Activated T-cell treated with anti-CD3 and anti-CD28 coated beads, Interleukin-2, amount 50 U/mL, for 48 hours (primary cell): ENCODE results near the gene HOXB5.

Experiments
- DNase-seq, 2 experiments: peaks; one replicate each; pipeline ENCODE4 v3.0.0-alpha.2; 2020

The HOXB5 gene

DNA sequence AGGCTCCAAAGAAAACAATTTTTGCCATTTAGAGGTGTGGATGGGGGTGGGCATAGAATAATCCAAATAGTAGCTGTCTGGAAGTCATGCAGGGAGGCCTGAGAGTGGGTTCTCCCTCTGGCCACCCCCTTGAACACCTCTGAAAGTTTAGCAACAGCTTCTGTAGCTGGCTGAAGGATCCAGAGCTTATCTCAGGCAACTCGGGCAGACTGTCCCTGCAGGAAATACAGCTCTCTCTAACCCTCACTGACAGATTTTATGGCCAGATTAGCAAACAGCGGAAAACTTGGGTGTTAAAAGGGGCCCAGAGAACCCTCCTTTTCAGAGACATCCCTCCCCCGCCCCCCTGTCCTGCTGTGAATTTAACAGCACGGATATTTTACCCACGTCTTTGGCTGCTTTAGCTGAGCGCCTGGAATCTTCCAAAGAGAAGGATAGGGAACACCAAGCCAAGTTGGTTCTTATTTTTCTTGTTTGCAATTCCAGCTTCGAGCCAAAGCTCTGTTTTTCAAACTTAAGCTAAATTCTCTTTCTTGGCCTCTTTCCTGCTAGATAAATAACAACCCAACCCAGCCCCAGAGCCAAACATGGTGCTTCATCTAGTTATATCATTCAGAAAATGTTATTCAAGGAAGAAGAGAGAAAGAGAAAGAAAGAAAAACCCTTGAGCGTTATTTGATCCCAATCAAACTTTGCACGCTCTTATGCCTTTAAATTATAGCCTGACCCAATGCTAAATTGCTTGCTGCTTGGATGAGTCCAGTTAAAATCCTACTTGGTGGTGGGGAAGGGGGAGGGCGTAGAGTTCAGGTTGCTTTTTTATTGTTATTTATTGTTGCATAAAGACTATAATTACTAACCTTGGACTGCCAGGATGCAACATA lies 46.4 kb downstream of the HOXB5 start:
- no peak for DNase-seq

DNA sequence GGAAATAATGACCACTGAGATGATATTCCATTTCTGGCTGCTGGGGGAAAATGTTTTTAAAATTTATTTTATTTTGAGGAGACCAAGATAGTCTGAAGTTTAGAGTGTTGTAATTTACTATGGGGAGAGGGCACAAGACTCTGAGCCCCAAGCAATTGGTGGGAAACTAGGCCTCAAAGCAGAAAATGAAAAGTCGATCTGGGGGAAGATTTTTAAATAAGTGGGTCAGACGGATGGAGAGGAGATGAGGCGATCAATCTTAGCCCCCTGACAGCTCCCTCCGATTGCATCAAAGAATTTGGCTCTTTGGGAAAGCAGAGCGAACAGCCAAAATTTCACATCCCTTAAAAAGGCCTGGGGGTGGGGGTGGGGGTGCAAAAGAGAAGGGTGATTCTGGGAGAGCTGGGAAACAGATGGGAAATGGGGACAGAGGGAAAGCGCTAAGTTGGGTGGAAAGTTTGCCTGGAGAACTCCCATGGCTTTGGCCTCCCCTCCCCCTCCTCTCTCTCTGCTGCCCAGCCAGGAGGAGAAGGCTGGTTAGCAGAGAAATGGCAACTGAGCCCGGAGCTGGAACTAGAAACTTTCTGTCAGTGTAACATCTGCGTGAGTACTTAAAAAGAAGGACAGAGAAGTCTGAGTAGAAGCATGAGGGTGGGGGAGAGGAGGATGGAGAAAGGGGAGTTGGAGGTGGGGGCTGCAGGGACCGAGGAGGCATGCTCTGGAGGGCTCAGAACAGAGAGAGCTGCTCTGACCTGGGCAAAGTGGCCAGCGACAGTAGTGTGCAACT lies 47.2 kb downstream of the HOXB5 start:
- no peak for DNase-seq

DNA sequence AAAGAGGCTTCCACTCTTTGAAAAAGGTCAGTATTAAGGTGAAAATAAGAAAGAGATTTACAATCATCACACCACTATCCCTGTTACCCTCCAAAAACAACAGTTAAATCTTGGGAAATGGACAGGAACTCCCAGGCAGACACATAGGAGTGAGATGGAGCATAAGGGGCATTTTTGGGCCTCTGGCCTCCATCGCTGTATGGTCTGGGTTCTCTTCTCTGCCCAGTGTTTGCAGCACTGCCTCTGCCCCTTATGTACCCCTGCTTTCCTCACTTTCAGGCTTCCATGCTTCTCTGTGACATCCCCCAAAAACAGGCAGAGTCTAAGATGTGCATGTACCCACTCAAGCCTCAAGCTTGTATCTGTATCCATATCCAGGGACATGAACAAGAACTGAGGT lies 48.0 kb downstream of the HOXB5 start:
- DNase-seq: no peak

DNA sequence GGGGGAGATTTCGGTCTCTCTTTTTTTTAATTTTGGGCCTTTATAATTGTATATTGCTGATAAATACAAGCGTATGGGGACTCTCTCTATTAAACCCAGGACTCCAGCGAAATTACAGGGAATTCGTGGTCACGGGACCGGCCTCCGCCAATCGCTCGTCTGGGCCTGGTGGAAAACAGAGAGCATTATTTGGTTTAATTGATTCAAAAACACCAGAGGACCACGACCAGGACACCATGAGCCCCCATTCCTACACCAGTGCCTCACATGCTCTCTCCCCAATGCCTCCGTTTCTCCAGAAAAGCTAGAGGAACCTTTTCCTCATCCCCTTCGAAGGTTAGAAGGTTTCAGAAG lies 48.6 kb downstream of the HOXB5 start, which contains the start of gene HOXB2:
Gene HOXB2 (minus strand): TSS at position 88 of the 354 bp plus-strand sequence. CDS start 198 bp downstream, outside the sequence.
- DNase-seq: no peak

DNA sequence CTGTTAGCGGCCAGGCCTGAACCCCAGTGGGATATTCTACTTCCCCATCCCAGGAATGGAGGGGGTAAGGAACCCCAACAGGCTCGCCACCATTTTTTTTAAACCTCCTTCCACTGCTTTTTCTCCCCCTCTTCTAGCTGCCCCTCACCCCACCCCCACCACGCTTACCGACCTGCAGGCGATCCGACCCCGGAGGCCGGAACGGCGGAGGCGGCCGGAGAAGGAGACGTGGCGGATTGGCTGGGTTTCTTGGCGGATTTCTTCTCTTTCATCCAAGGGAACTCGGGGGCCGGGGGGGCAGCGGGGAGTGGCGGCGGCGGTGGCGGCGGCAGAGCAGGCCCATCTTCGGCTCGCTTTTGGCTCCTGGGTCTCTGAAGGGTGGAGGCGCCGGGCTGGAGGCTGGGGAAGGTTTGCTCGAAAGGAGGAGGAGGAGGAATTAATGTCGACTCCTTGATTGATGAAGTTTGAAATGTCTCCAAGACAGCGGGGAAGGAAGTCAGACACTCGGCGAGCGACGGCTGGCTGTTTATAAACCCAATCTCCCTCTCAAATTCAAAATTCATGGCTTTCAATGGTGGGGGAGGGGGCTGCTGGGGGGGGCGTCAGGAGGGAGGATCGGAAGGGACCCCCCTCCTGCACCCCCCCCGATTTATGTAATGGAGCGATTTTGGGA lies 49.1 kb downstream of the HOXB5 start:
- DNase-seq: peak; percentile 59 to 62

DNA sequence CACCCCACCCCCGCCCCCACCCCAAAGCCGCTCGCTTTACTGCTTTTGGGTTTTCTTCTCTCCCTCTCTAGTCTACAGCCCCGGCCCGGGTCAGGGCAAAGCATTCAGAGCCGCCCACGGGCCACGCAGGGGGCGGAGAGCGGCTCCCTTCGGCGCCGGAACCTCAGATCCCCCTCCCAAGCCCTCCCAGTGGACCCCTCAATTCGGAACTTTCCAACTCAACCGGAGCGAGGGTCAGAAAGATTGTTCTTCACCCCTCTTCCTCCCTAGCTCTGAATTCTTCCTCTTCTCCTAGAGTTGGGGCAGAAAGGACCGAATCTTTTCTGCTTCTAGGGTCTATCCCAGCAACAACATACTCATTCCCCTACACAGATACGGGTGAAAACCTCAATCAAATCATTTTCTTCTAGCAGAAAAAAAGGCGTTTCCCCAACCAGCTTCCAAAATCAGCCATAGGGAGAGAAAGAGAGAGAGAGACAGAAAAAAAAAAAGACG lies 49.7 kb downstream of the HOXB5 start:
- peak; percentile 71 to 73 for DNase-seq

DNA sequence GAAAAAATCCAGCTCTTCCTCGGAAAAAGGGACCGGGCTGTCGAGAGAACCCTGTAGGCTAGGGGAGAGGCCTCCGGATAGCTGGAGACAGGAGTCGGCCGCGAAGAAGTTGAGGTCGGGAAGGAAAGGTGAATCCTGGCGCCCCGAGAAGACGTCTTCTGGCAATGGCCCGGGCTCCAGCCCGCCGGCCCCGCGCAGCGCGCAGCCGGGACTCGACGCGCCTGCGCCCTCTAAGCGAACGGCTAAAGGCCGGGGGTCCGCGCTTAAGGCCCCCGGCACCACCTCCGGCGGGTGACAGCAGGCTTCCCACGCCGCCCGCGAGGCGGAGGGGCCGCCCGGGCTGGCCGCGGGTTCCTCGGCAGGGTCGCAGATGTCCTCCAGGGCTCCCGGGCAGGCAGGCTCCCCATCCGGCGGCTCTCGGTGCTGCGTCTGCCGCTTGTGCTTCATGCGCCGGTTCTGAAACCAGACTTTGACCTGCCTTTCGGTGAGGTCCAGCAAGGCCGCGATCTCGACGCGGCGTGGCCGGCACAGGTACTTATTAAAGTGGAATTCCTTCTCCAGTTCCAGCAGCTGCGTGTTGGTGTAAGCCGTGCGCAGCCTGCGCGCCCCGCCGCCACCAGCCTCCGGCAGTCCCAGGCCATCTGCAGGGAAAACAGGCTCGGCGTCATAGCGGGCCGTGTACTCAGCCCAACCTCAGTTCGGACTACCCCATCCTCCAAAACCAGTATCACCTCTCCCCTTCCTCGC lies 50.3 kb downstream of the HOXB5 start:
- DNase-seq: peak; percentile 77 to 82

DNA sequence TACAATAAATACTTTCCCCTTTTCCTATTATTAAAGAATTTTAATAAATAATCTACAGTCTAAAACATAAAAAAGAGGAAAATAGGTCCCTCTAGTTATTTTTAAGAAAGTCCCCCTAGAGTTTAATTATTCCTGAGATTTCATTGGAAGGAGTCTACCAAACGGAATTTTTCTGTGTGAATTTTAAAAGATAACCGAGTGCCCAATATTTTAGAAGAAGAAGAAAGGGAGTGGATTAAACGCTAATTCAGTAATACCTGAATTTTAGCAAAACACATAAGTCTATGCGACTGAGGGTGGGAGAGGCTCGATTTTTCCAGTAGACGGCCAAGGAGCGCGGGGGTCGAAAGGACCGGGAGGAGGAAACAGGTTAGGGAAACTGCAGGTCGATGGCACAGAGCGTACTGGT lies 50.9 kb downstream of the HOXB5 start:
- DNase-seq: no peak

DNA sequence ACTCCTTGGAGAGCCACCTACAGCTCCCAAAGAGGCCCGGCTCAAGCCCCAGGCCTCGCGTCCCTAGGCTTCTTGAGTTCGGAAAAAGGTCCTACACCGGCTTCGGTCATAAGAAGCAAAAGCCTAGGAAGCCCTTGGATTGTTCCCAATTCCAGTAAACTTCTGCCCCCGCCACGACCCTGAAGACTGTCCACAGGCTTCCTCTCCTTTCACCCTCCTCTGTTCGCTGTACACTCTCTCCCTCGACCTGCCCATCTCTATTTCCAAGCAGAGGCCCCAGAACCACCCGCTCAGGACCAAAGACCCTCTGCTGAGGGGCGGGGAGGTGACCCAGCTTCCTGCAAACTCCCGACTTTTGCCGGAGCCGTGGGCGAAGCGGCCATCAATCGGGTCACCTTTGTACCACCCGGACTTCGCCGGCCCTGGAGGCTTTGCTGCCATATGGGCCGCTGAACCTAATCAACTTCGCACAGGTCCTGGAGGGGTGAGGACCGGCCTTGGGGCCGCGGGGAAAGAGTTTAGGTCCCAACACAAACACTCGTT lies 51.4 kb downstream of the HOXB5 start:
- DNase-seq: peak; percentile 55 to 58

DNA sequence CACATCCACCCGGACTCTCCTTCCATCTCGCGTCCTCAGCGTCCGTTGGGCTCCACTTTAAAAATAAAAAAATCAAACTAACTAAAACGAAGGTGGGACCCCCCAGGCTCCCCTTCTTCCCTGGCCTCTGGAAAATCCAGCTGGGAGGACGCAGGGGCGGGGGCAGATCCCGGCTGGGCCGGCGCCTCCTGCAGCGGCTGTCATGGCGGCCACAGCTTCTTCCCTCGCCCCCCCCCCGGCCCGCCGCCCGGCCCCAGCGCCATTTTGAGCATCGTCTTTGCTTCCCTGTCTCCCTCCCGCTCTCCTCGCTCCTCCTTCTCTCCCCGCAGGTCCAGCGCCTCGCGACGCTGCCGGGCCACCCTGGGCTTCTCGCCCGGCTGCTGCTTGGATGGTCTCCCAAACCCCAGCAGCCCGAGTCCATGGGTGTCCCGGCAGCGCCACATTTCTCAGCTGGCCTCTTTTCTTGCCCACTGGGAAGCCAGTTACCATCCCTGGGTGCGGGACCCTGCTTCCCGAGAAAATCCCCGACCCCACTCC lies 51.9 kb downstream of the HOXB5 start:
- peak; percentile 59 to 62 for DNase-seq
